Astrocyte (in vitro differentiated cells and primary cell): ENCODE data around the gene SPIN1. TPM values are rescaled to one million over a fixed set of nuclear protein-coding genes. Genes with fewer than 3 reads are reported as not detected.

Source experiments
- DNase-seq: peaks from one replicate; pipeline ENCODE4 v3.0.0-alpha.2; 2010; ENCODE audit warnings: low read depth
- FAIRE-seq: peaks from 2 replicates; lab custom pipeline; 2011; peaks lifted over from hg19 to GRCh38; lab: Jason Lieb, UNC
- H2AFZ ChIP-seq: 2 replicates; pipeline ENCODE4 v1.6.0; 2012; ENCODE audit warnings: low read depth, low read length, inconsistent platforms
- H3K27ac ChIP-seq: 2 replicates; pipeline ENCODE4 v1.5.1; 2011; ENCODE audit warnings: low read depth, low read length, inconsistent platforms
- H3K27me3 ChIP-seq: 2 replicates; pipeline ENCODE4 v1.6.0; 2011; ENCODE audit warnings: low read length, inconsistent platforms; ENCODE audit not compliant: insufficient read depth
- H3K36me3 ChIP-seq: 2 replicates; pipeline ENCODE4 v1.5.1; 2011; ENCODE audit warnings: low read length, inconsistent platforms; ENCODE audit not compliant: insufficient read depth
- H3K4me1 ChIP-seq: 2 replicates; pipeline ENCODE4 v1.5.1; 2011; ENCODE audit warnings: low read length, inconsistent platforms; ENCODE audit not compliant: insufficient read depth
- H3K4me2 ChIP-seq: 2 replicates; pipeline ENCODE4 v1.6.0; 2012; ENCODE audit warnings: low read length, inconsistent platforms
- H3K4me3 ChIP-seq: 2 replicates; pipeline ENCODE4 v1.5.1; 2011; ENCODE audit warnings: low read depth, mild to moderate bottlenecking, low read length, inconsistent platforms; ENCODE audit not compliant: insufficient read depth
- H3K79me2 ChIP-seq: 2 replicates; pipeline ENCODE4 v1.6.0; 2012; ENCODE audit warnings: mild to moderate bottlenecking, low read length, inconsistent platforms; ENCODE audit not compliant: insufficient read depth
- H3K9ac ChIP-seq: 2 replicates; pipeline ENCODE4 v1.6.0; 2012; ENCODE audit warnings: mild to moderate bottlenecking, low read length, inconsistent platforms
- H3K9me3 ChIP-seq: 2 replicates; pipeline ENCODE4 v1.5.1; 2012; ENCODE audit warnings: low read depth, mild to moderate bottlenecking, low read length, inconsistent platforms; ENCODE audit not compliant: insufficient read depth
- H4K20me1 ChIP-seq: 2 replicates; pipeline ENCODE4 v1.6.0; 2012; ENCODE audit warnings: low read length, inconsistent platforms; ENCODE audit not compliant: insufficient read depth
- H3K27ac Mint-ChIP-seq: one replicate; pipeline ENCODE4 v1.8.0; 2021; ENCODE audit warnings: mild to moderate bottlenecking, mixed read lengths; ENCODE audit not compliant: unreplicated experiment
- H3K27me3 Mint-ChIP-seq: one replicate; pipeline ENCODE4 v1.8.0; 2021; ENCODE audit warnings: low read depth, mixed read lengths; ENCODE audit not compliant: unreplicated experiment
- H3K36me3 Mint-ChIP-seq: one replicate; pipeline ENCODE4 v1.8.0; 2021; ENCODE audit warnings: low read depth, mixed read lengths; ENCODE audit not compliant: unreplicated experiment
- H3K4me1 Mint-ChIP-seq: one replicate; pipeline ENCODE4 v1.8.0; 2021; ENCODE audit warnings: low read depth, mixed read lengths; ENCODE audit not compliant: unreplicated experiment
- H3K4me3 Mint-ChIP-seq: one replicate; pipeline ENCODE4 v1.8.0; 2021; ENCODE audit warnings: mild to moderate bottlenecking, moderate library complexity, mixed read lengths; ENCODE audit not compliant: unreplicated experiment
- H3K9me3 Mint-ChIP-seq: one replicate; pipeline ENCODE4 v1.8.0; 2021; ENCODE audit warnings: mild to moderate bottlenecking, mixed read lengths; ENCODE audit not compliant: unreplicated experiment
- CTCF ChIP-seq: IDR thresholded peaks from 2 replicates; pipeline ENCODE4 v1.5.1; 2011; ENCODE audit warnings: low read depth, mild to moderate bottlenecking, inconsistent platforms, low read length, moderate library complexity; ENCODE audit not compliant: insufficient read depth
- EZH2 ChIP-seq: IDR thresholded peaks from 2 replicates; pipeline ENCODE4 v1.6.1; 2012; ENCODE audit warnings: mild to moderate bottlenecking, low read length, inconsistent platforms; ENCODE audit not compliant: insufficient read depth
- total RNA-seq: library from RNA; stranded (reverse); gene quantifications from 2 replicates; pipeline ENCODE4 v1.2.1, GENCODE V29; 2021

SPIN1 gene
- total RNA-seq, 1 donor from 2014 or later = 74.1 TPM

DNA sequence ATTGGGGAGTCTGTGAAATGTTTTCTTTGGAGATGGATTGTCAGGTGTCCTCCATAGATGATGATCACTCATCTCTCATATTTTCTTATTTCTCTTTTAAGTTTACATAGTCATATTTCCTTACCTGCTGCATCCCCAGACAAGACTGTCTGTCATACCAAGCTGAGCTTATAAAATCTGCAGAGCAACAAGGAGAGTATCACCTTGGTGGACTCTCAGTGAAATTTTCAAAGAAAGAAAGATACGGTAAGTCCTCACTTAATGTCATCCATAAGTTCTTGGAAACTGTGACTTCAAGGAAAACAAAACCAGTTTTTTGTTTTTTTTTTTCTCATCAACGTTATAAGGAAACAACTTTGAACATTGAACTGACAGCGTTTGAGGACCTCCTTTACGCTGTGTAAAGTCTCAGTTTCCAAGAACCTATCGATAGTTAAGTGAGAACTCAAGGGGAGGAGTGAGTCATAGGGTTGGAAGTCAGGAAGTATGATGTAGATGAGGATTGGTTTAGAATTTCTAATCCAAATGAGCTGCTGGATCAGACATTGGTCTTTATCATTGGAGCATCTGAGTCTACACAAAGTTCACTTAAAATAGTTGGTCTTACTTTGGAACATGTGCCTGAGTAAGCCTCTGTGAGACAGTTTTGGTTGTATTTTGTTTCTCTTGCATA is 45.5 kb downstream of the SPIN1 start:
- Histone ChIP-seq H3K4me1 (peaks cover 16% of the 10 kb centered on the region), H3K4me2 (peak overlapping the region; percentile 11), H3K36me3 (peaks cover 25% of the 10 kb centered on the region), H3K4me3 (no peak overlapping the region), H3K27ac (peak overlapping the region; percentile 2), H3K27me3 (no peaks in the 10 kb centered on the region), H3K9me3 (no peaks in the 10 kb centered on the region), H3K79me2 (peaks cover 74% of the 10 kb centered on the region), H3K9ac (no peak overlapping the region), H2AFZ (no peak overlapping the region), H4K20me1 (peaks cover 36% of the 10 kb centered on the region)
- H3K27ac Mint-ChIP-seq = no peak overlapping the region
- no peak for TF ChIP-seq EZH2
- TF ChIP-seq CTCF = no peak
- H3K36me3 Mint-ChIP-seq = peaks cover 25% of the 10 kb centered on the region
- FAIRE-seq (peak; percentile 56), DNase-seq (peak; percentile 72)
- peaks cover 24% of the 10 kb centered on the region for H3K4me1 Mint-ChIP-seq
- peaks cover 2% of the 10 kb centered on the region for H3K9me3 Mint-ChIP-seq
- H3K4me3 Mint-ChIP-seq = no peak overlapping the region
- no peaks in the 10 kb centered on the region for H3K27me3 Mint-ChIP-seq

DNA sequence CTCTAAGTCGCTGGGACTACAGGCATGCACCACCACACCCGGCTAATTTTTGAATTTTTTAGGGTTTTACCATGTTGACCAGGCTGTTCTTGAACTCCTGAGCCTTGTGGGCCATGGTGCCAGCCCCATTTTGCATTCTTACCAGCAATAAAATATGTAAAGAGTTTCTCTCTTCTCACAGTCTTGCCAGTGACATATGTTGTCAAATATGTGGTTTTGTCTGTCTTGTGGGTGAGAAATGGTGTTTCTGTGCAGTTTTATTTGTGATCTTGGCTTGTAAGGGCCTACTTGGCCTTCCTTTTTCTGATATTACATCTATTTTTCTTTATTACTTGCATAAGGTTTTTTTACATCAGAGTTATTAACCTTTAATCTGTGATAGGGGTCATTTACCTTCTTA is 47.1 kb downstream of the SPIN1 start:
- Histone ChIP-seq H3K4me2 (no peak overlapping the region), H3K79me2 (peaks cover 72% of the 10 kb centered on the region), H3K9me3 (no peaks in the 10 kb centered on the region), H2AFZ (no peak overlapping the region), H3K9ac (no peak overlapping the region), H3K4me3 (no peak overlapping the region), H3K4me1 (peaks cover 5% of the 10 kb centered on the region), H3K36me3 (peaks cover 21% of the 10 kb centered on the region), H3K27me3 (no peaks in the 10 kb centered on the region), H4K20me1 (peaks cover 26% of the 10 kb centered on the region), H3K27ac (no peak overlapping the region)
- FAIRE-seq = no peak
- peaks cover 24% of the 10 kb centered on the region for H3K4me1 Mint-ChIP-seq
- H3K9me3 Mint-ChIP-seq = peaks cover 2% of the 10 kb centered on the region
- no peak for DNase-seq
- no peak for TF ChIP-seq CTCF
- no peak for TF ChIP-seq EZH2
- H3K27ac Mint-ChIP-seq = peak overlapping the region; percentile 81
- H3K27me3 Mint-ChIP-seq = no peaks in the 10 kb centered on the region
- H3K4me3 Mint-ChIP-seq = no peak overlapping the region
- H3K36me3 Mint-ChIP-seq = peaks cover 25% of the 10 kb centered on the region

DNA sequence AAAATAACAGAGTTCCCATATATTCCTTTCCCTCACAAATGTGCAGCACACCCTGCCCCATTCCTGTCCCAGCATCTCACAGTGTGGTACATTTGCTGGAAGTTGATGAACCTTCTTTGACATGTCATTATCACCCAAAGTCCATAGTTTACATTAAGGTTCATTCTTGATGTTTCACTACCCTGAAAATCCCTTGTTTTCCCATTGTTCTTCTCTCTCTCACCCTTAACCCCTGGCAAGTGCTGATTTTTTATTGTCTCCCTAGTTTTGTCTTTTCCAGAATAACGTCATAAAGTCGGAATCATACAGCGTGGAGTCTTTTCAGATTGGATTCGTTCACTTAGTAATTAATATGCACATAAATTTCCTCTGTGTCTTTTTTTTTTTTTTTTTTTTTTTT is 48.1 kb downstream of the SPIN1 start:
- Histone ChIP-seq H3K4me2 (no peak overlapping the region), H3K9me3 (no peaks in the 10 kb centered on the region), H3K4me3 (no peak overlapping the region), H2AFZ (no peak overlapping the region), H3K4me1 (peaks cover 5% of the 10 kb centered on the region), H3K79me2 (peaks cover 76% of the 10 kb centered on the region), H3K27me3 (no peaks in the 10 kb centered on the region), H3K27ac (no peak overlapping the region), H3K36me3 (peaks cover 21% of the 10 kb centered on the region), H4K20me1 (peaks cover 35% of the 10 kb centered on the region), H3K9ac (no peak overlapping the region)
- Mint-ChIP-seq H3K36me3 (peaks cover 25% of the 10 kb centered on the region), H3K4me3 (no peak overlapping the region), H3K27me3 (no peaks in the 10 kb centered on the region), H3K27ac (no peak overlapping the region), H3K4me1 (peaks cover 24% of the 10 kb centered on the region), H3K9me3 (peaks cover 2% of the 10 kb centered on the region)
- FAIRE-seq (no peak), DNase-seq (no peak)
- TF ChIP-seq EZH2 (no peak), CTCF (no peak)
